Activated CD4-positive, alpha-beta T cell treated with anti-CD3 and anti-CD28 coated beads, Interleukin-2, amount 50 U/mL, for 4 hours (primary cell): Measurements from ENCODE around the gene GPX4.

ENCODE experiments used
- DNase-seq, 2 experiments: peaks; one replicate each; pipeline ENCODE4 v3.0.0-alpha.2; 2020

Gene GPX4

DNA sequence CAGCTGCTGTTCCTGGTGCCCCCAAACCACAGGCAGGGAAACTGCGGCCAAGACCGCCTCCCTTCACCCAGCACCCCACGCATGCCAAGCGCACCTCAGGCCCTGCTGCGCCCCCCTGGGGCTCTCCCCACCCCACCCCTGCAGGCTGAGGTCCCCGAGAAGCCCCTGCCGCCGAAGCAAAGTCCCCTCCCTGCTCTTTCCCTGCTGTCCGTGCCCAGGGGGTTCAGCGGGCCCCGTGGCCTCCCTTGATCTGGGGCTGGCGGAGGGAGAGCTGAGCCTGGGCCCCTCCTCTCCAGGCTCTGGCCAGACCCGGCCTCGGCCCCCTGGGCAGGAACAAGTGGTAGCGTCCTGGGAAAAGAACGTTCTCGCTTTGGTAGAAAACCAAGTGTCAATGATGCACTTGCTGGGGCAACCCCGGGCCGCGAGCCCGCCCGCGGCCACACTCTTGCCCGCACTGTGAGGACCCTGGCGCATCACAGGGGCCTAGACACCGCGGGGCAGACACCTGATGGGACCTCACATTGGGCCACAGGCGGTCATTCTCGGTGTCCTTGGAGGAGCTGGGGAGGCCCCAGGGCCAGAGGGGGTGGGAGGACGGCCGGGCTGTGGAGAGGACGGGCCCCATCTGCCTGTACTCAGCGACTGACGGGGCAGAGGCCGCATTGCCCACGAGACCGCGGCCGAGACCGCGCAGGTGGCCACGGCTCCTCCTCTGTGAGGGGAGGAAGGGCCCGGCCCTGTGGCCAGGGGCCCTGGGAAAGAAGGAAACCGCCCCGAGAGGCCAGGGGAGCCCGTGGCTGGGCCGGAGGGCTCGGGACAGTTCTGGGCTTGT, 29.0 kb downstream of the GPX4 start:
- no peak for DNase-seq

DNA sequence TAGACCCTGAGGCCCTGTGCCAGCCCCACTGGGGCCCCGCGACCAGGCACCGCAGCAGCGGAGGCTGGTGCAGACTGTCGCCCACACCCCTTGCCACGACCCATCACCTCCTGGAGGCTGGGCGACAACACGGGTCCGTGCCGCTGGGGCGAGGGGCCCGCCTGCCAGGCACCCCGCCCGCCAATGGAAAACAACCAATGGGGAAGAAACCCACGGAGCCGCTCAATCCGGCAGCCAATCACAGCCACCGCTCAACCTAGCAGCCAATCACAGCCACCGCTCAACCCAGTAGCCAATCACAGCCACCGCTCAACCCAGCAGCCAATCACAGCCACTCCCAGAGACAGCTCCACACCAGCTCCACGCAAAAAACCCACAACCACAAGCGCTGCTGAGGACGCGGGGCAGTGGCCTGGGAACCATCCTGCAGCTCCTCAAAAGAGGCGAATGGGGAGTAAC, 29.7 kb downstream of the GPX4 start:
- peak; percentile 76 to 80 for DNase-seq

DNA sequence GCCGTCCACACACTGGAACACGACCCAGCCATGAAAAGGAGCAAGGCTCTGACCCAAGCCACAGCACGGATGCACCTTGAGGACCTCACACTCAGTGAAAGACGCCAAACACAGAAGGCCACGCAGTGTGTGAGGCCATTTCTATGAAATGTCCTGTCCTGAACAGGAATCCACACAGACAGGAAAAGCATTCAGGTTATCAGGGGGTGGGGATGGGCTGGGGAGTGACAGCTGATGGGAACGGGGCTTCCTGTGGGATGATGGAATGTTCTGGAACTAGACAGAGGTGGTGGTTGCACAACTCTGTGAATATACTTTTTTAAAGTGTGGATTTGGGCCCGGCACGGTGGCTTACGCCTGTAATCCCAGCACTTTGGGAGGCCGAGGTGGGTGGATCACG, 30.6 kb downstream of the GPX4 start:
- no peak for DNase-seq

GRCh38 chr19:1135454-1135853, 31.7 kb downstream of the GPX4 start:
- DNase-seq = no peak

DNA sequence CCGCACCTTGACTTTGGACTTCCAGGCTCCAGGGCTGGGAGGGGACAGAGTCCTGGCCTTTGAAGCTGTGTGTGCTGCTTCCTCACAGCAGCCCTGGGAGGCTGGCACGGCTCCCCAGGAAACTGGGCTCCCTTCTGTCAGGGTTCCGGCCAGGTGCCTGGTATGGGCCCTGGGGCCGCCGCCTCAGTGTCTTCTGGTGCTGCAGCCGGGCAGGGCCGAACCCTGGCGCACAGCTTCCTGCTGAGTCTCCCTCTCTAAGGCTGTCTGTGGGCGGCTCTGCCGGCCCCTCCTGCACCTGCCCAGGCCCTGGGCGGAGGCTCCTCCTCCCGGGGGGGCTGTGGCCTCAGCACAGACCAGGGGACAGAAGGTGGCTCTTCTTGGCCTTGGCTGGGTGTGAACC, 32.4 kb downstream of the GPX4 start:
- DNase-seq = no peak

- no peak for DNase-seq
These were observed 33.0 kb downstream of the GPX4 start for GRCh38 chr19:1136621-1137317.

- no peak for DNase-seq
These were observed 34.3 kb downstream of the GPX4 start for GRCh38 chr19:1138121-1138520.

- no peak for DNase-seq
These were observed 35.3 kb downstream of the GPX4 start for GRCh38 chr19:1139126-1139525.

DNA sequence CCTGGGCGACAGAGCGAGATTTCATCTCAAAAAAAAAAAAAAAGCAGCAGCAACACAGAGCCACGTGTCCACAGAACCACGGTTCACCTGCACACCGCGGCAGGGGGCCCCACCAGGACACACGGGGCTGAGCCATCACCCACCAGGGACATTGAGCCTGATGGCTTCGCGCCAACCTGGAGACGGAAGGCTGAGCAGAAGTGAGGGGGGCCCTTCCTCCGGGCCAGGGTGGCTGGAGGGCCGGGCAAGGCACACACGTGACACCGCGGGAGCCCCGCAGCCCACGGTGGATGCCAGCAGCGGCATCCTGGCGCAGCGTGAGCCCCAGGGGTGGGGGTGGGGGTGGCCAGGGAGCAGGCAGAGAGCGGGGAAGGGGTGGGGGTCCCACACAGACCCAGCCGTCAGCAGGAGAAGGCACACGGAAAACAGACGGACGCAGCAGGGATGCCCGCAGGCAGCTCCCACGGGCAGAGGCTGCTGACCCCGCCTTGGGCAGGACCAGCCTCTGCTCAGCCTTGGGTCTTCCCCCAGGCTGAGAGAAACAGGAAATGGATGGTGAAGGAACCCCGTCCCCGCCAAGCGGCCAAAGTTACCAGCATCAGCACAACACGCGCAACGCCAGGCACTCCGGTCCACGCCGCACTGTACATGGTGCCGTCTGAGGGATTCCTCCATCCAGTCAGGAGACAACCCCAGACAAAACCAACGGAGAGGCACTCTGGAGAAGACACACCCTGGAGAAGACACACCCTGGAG, 36.7 kb downstream of the GPX4 start:
- no peak for DNase-seq

- DNase-seq = no peak
These were observed 38.1 kb downstream of the GPX4 start for GRCh38 chr19:1141944-1142343.

DNA sequence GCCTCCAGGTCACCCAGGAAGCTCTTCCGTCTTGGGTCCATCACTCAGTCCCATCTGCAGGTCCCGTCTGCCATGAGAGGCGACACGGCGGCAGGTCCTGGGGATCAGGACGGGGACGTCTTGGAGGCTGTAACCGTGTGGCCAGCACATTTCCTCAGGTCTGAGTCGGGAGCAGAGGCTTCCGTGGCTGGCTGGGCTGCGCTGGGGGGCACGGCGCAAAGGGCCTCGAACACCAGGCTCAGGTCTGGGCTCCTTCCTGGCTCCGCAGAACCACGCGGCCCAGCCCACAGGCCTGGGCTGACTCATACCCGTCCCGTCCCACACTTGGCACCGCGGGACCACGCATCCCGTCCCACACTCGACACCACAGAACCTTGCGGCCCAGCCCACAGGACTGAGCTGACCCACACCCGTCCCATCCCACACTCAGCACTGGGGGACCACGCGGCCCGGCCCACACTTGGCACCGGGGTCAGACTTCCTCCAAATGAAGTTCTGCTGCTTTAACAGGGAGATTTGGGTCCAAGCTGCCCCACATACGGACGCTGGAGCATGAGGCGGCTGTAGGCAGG, 40.1 kb downstream of the GPX4 start:
- no peak for DNase-seq

DNA sequence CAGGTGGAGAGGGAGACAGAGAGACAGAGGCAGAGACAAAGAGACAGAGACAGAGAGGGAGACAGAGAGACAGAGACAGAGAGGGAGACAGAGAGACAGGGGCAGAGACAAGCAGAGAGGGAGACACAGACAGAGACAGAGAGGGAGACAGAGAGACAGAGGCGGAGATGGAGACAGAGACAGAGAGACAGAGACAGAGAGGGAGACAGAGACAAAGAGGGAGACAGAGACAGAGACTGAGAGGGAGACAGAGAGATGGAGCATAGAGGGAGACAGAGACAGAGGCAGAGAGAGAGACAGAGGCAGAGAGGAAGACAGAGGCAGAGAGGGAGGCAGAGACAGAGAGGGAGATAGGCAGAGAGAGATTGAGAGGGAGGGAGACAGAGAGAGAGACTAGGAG, 40.9 kb downstream of the GPX4 start:
- no peak for DNase-seq

DNA sequence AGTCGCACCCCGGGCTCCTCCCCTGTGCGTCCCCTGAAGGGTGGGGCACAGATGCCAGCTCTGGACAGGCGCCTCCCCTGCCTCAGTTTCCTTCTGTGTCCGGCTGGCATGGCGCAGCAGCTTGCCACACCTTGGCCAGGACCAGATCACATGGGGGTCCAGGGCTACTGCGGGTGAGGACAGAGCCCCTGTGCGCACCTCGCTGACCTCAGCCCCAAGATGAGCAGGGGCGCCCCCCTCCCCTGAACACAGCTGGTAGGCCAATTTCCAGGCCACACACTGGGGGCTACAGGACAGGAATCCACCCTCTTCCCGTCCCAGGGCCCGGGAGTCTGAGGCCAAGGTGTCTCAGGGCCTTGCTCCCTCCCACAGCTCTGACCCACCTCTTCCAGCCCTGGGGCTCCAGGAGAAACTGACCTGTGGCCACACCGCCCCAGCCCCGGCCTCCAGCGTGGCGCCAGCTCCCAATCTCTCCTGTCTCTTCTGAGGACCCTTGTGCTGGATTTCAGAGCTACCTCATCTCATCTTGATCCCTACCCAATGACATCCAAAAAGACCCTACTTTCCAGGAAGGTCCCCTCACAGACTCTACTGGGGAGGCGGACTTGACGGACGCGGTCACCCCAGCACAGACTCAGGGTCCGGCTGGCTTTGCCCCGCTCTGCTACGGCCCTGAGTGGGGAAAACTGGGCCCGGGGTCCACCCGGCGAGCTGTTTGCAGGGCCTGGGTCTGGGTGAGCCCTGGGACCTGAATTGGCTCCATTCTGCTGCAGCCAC, 42.0 kb downstream of the GPX4 start:
- no peak for DNase-seq

DNA sequence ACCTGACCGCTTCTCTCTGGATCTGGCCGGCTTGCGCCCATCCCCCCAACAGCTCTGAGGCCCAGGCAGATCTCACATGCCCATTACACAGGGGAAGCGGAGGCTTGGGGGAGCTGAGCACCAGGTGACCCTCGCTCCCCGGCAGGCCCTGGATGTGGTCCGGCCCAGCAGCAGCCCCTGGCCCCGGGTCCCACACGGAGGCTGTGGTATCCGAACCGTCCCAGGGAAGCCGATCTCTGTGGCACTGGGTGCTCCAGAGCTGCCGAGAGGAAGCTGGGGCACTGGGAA, 42.6 kb downstream of the GPX4 start:
- no peak for DNase-seq

DNA sequence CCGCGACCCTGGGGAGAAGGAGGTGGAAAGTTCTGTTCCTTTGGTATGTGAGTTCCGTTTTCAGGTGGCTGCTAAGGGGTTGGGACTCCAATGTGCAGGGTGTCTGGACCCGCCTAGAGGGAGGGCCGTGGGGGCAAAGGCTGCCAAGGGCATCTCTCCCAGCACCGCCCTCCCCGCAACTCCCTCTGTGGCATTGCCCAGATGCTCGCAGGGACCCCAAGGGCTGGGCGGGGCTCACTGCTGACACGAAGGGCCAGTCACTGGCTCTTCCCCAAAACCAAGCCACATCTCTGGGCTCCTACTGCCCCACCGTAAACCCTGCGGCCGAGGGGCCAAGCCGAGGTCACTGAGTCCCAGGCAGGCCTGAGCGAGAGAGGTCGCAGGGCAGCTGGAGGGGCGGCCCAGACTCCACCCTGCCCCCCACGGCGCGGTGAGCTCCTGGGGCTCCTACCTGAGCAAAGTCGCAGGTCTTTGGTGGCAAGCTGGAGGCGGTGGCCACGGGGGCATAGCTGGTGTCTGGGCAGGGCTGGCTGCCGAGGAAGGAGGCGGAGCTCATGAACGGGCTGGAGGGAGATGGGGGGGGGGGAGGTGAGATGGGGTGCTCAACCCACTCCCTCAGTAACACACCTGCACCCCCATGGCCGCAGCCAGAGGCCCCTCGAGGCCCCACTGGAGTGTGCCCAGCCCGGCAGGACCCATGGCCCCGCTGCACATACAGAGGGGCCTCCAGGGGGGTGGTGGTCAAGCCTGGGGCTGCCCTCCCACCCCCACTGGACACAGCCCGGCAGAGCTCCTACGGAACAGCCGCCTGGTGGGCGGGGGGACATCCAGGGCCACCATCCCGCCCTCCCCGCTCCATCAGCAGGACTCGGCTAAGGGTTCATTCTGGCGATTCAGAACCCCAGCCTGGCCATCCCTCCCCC, 43.3 kb downstream of the GPX4 start:
- no peak for DNase-seq

DNA sequence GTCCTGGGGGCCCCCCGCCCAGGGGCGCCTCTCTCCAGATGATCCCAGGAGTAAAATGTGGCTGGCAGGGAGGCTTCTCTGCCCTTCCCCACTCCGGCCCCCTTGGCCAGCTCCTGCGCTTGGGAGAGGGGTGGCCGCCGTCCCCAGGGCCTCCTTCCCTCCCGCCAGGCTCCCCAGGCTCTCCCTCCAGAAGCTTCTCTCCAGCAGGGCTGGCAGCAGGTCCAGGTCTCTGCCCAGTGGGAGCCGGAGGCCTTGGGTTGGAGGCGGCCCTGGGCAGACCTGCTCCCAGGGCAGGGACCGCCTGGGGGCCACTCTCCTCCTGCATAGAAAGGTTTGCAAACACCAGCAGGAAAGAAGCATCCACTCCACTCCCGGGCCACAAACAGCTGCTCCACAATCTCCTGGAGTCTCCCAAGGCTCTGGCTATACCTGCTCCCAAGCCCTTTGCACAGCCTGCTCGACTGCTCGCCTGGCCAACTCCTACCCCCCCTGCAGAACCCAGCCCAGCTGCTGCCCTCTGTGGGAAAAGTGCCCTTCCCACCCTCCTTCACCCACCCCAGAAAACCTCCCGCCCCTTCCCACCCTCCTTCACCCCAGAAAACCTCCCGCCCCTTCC, 44.2 kb downstream of the GPX4 start:
- DNase-seq = no peak

- DNase-seq = no peak
These were observed 45.7 kb downstream of the GPX4 start for GRCh38 chr19:1149259-1150045.

DNA sequence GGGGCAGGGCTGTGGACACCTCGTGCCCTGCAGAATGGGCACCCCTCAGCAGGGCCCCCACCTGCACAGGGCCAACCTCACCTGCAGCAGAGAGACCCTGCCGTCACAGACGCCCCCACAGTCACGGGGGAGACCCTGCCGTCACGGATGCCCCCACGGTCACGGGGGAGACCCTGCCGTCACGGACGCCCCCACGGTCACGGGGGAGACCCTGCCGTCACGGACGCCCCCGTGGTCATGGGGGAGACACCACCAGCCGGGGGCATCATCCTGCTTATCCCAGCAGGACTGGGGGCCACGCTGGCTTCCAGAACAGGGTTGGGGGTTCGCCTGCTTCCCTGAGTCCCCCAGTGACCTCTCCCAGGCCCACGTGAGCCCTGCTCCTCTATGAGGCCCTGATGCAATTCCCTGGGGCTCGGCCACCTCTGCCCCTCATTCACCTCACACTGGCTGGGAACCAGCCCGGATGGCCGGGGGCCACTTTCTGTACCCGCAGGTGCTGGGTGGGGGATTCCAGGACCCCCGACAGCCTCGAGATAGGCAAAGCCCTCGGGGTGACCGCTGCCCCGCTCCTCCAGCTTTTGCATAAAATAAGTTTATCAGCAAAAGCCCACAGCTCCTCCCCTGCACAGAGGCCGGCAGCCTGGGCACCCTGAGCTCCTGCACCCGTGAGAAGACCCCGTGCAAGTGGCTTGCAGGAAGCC, 46.7 kb downstream of the GPX4 start:
- DNase-seq = no peak

DNA sequence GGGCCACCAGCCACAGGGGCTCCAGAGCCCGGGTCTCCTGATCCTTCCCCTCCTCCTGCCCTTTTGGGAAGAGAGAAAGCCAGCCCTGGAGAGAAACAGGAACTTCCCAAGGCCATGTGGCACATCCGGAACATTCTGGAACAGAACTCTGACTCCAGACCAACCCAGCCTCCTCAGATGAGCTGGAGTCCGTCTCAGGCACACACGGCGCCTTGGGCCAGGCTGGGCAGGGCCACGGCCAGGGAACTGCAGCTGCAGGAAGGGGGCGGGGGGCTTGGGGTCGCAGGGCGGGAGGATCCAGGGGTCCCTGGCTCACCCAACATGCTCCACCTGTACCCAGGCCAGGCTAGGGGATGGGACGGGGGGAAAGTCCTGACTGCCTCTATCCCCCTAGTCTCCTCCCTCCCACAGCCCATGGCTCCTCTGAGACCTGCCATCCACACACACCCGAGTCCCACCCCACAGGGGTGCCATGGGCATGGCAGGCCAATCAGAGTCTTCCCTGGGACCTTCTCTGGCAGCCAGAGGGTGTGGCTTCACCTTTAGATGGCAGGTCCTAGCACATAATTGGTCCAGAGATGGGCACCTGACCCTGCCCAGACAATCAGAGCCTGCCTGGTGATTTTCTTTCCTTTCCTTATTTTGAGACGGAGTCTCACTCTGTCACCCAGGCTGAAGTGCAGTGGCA, 47.4 kb downstream of the GPX4 start:
- DNase-seq = no peak
